ENCODE data around the gene KRT75. TPM values are rescaled to one million over a fixed set of nuclear protein-coding genes. Genes with fewer than 3 reads are reported as not detected.

The KRT75 gene
- total and polyA plus RNA-seq, 2 donors (not counting 3 experiments of a cell fraction or from before 2014, with no cell fraction given), result not detected

DNA sequence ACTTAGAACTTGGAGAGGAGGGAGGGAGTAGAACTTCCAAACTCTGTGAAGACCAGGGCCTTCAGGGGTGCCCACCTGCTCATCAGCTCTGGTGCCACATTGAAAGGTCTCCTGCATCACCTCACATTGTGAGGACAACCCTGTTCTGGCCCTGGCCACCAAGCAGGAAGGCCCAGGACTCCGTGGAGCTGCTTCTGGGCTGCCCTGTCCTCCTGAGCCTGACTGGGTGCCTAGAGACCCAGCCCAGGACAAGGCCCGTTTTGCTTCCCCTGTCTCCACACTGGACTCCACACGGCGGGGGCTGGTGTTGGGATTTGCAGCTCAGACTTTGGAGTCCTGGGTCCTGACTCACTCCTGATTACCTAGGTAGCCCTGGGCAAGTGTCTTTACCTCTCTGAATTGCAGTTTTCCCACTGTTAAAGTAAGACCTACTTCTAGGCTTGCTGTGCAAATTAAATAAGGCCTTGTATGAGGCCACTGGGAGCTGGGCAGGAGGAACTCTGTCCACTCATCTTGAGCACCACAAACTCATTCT is 15.5 kb downstream of the KRT75 start:
- POLR2A ChIA-PET, result no interaction called here
- Histone ChIP-seq H3K4me1 (ENCODE audit: control insufficient read depth, extremely low read depth, insufficient read depth, low read length) (no peaks in the 10 kb centered on the region), H3K4me2 (ENCODE audit: insufficient read depth, low read length) (no peak overlapping the region), H2AFZ (ENCODE audit: low read depth, low read length) (no peak overlapping the region), H3K9ac (replicated peaks; ENCODE audit: extremely low read depth, insufficient read depth, low read length) (no peak overlapping the region), H3K79me2 (ENCODE audit: control insufficient read depth, insufficient read depth, low read length) (no peaks in the 10 kb centered on the region), H3K4me3 (replicated peaks in 1 of 3; ENCODE audit: insufficient read depth in 1 of 3, low read depth in 1 of 3, low read length in 3 of 3) (no peak overlapping the region), H3K27ac (ENCODE audit: insufficient read depth, low read depth, low read length) (no peak overlapping the region), H3K36me3 (ENCODE audit: control insufficient read depth in 2 of 2, extremely low read depth in 1 of 2, insufficient read depth in 2 of 2, low read length in 2 of 2) (no peaks in the 10 kb centered on the region), H4K20me1 (replicated peaks; ENCODE audit: control insufficient read depth, extremely low read depth, insufficient read depth, low read length) (no peaks in the 10 kb centered on the region), H3K27me3 (ENCODE audit: control insufficient read depth in 2 of 2, insufficient read depth in 2 of 2, low read length in 2 of 2) (peaks cover 6 to 14% of the 10 kb centered on the region in 2 experiments), H3K9me3 (replicated peaks; ENCODE audit: control insufficient read depth, insufficient read depth, low read length) (no peaks in the 10 kb centered on the region), H3K9me1 (replicated peaks; ENCODE audit: control insufficient read depth, extremely low read depth, insufficient read depth, low read length) (no peaks in the 10 kb centered on the region)
- intact Hi-C loops (cut with micrococcal nuclease), result no loop called here
- no peak for DNase-seq (ENCODE audit: low read depth, low spot score)
- TF ChIP-seq, protein P1, sequence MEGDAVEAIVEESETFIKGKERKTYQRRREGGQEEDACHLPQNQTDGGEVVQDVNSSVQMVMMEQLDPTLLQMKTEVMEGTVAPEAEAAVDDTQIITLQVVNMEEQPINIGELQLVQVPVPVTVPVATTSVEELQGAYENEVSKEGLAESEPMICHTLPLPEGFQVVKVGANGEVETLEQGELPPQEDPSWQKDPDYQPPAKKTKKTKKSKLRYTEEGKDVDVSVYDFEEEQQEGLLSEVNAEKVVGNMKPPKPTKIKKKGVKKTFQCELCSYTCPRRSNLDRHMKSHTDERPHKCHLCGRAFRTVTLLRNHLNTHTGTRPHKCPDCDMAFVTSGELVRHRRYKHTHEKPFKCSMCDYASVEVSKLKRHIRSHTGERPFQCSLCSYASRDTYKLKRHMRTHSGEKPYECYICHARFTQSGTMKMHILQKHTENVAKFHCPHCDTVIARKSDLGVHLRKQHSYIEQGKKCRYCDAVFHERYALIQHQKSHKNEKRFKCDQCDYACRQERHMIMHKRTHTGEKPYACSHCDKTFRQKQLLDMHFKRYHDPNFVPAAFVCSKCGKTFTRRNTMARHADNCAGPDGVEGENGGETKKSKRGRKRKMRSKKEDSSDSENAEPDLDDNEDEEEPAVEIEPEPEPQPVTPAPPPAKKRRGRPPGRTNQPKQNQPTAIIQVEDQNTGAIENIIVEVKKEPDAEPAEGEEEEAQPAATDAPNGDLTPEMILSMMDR (IDR thresholded peaks at IDR 0.05; ENCODE audit: extremely low read depth in 1 of 2, insufficient read depth in 1 of 2, low read depth in 1 of 2, low read length in 2 of 2), result no peak
- no peak for TF ChIP-seq MAX (IDR thresholded peaks at IDR 0.05; ENCODE audit: insufficient read depth, insufficient read length)
- no peak for TF ChIP-seq MYC (IDR thresholded peaks at IDR 0.05; ENCODE audit: low read depth, low read length)
- no peak for TF ChIP-seq JUN (IDR thresholded peaks at IDR 0.05; ENCODE audit: borderline replicate concordance, insufficient read depth, insufficient read length, low read depth)
- no peak for TF ChIP-seq FOS (IDR thresholded peaks at IDR 0.05; ENCODE audit: borderline replicate concordance, insufficient read depth, low read length)
- TF ChIP-seq POLR2A (IDR thresholded peaks at IDR 0.05; ENCODE audit: low read depth, low read length), result no peak
- TF ChIP-seq EZH2 (IDR thresholded peaks at IDR 0.05; ENCODE audit: borderline replicate concordance, low read depth, low read length, severe bottlenecking), result no peak
- TF ChIP-seq GATA2 (IDR thresholded peaks at IDR 0.05; ENCODE audit: insufficient read depth, insufficient read length, low read depth, low read length), result no peak
- no peak for TF ChIP-seq POLR2AphosphoS5 (IDR thresholded peaks at IDR 0.05; ENCODE audit: insufficient read depth, low read depth, low read length)
- no peak for FAIRE-seq
- dilution Hi-C loops (cut with MboI; ENCODE audit: extremely low pct_ligation_motif_present, low sequenced_read_pairs), result no loop called here
- BruUV-seq (replicated peaks), result no TSS peak
- CTCF ChIA-PET, result no interaction called here

Measured in endothelial cell of umbilical vein (primary cell).